ENCODE measurements around the gene MKRN2OS.

The MKRN2OS gene

DNA sequence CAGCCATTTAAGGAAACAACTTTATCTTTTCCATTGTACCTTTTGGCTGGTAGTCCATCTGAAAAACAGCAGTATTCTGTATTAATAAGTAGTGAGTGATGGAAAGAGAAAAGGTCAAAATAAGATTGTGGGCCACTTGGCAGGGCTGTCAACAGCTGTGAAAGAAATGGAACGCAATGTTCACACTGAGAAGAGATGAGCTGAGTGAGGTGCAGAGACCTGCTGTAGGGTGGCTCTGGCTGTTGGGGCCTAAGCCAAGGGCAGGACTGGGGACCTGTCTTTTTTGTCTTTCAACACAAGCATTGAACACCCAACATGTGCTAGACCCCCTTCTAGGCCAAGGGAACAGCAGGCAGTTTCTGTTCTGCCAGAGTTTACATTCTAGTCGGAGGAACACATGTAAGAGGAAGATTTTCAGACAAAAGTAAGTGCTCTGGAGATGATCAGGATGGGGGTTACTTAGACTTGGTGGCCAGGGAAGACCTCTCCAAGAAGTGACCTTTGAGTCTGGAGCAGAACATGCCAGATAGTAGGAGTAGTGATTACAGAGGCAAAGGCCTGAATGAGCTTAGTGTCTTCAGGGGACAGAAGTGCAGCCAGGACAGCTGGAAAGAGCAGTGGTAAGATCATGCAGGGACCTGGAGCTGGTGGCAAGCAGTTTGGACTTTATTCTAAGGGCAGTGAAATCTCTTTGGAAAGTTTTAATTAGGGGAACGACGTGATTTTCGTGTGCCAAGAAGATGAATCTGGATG lies 31.4 kb downstream of the MKRN2OS start:
- DNase-seq (ENCODE audit: low read depth in 2 of 2) = no peak

GRCh38 chr3:12512534-12513118 lies 32.7 kb downstream of the MKRN2OS start:
- no peak for DNase-seq (ENCODE audit: low read depth in 2 of 2)

- no peak for DNase-seq (ENCODE audit: low read depth in 2 of 2)
These were observed 35.8 kb downstream of the MKRN2OS start for GRCh38 chr3:12509466-12509865.

GRCh38 chr3:12508291-12508700 lies 37.0 kb downstream of the MKRN2OS start:
- DNase-seq (ENCODE audit: low read depth in 2 of 2) = no peak

- no peak for DNase-seq (ENCODE audit: low read depth in 2 of 2)
These were observed 37.6 kb downstream of the MKRN2OS start for GRCh38 chr3:12507591-12508281.

GRCh38 chr3:12506201-12506709 lies 39.0 kb downstream of the MKRN2OS start:
- DNase-seq (ENCODE audit: low read depth in 2 of 2) = no peak

DNA sequence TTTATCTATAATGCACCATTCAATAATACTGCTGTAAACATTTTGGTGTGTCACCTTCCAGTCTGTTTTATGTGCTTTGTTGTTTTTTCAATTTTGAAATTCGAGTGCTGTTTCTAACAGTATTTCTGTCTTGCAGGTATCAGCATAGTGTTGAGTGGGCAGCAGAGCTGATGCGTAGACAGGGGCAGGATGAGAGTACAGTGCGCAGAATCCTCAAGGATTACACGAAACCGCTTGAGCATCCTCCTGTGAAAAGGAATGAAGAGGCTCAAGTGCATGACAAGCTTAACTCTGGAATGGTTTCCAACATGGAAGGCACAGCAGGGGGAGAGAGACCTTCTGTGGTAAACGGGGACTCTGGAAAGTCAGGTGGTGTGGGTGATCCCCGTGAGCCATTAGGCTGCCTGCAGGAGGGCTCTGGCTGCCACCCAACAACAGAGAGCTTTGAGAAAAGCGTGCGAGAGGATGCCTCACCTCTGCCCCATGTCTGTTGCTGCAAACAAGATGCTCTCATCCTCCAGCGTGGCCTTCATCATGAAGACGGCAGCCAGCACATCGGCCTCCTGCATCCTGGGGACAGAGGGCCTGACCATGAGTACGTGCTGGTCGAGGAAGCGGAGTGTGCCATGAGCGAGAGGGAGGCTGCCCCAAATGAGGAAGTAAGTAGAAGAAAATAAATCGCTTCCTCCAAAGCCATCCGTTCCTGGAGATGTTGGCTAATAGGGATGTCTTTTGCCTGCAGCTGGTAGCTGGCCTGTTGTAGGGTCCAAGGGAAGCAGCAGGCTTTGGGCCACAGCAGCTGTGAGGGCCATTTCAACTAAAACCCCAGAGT lies 42.0 kb downstream of the MKRN2OS start:
- no peak for DNase-seq (ENCODE audit: low read depth in 2 of 2)

- DNase-seq (ENCODE audit: low read depth in 2 of 2) = no peak
These were observed 43.8 kb downstream of the MKRN2OS start for GRCh38 chr3:12501360-12502020.

GRCh38 chr3:12499474-12499873 lies 45.8 kb downstream of the MKRN2OS start:
- no peak for DNase-seq (ENCODE audit: low read depth in 2 of 2)

- DNase-seq (ENCODE audit: low read depth in 2 of 2) = no peak
These were observed 48.9 kb downstream of the MKRN2OS start for GRCh38 chr3:12496453-12496761.

DNA sequence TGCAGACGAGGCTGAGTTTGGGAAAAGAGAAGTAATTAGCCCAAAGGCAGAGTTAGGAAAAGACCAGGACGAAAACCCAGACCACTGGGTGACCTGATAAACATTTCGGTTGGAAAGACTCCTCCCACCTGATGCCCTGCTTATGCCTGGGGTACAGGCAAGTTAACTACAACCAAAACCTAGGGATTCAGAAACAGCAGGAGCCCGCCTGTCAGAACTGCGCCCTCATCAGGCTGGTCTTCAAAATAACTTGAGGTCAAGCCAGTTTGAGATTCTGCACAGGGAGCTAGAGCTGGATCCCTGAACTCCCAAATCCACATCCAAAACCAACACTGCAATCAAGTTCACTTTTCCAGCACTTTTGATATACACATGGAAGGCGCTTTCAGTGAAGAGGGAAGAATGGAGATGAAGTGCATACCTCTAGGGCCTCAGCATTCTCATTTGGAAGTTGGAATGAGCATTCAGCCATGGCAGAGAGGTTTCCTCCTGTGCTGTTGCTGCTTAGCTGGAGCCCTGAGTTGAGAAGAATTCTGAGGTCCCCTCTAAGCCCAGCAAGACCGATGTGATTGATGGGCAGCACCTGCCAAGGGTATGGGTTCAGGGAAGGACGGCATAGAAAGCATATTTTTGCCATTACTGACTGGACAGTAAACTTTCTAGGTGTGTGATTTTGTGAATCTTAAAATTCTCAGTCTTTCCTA lies 49.4 kb downstream of the MKRN2OS start:
- no peak for DNase-seq (ENCODE audit: low read depth in 2 of 2)

DNA sequence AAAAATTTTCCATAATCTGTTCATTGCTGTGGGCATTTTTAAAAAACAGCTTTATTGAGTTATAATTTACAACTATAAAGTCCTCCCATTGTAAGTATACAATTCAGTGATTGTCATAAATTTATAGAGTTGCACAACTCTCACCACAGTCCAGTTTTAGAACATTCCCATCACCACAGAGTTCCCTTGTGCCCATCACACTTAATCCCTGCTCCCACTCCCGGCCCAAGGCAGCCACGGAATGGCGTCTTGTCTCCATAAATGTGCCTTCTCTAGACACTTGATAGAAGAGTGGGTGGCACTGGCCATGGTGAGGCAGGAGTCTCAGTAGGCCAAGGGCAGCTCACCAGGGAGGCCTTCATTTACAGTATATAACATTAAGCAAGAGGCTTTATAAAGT lies 54.8 kb downstream of the MKRN2OS start:
- no peak for DNase-seq (ENCODE audit: low read depth in 2 of 2)

DNA sequence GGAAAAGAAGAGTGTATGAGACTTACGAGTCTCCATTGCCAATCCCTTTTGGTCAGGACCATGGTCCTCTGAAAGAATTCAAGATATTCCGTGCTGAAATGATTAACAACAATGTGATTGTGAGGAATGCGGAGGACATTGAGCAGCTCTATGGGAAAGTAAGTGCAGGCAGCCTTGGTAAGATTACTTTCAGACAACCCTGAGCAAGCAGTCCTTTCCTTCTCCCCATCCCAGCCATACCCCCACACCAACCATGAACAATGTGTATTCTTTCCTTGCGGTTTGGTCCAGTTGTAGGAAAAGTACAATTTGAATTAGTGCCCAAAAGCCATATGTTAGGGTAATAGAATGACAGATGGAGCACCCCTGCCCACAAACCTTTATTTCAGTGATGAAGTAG lies 55.5 kb downstream of the MKRN2OS start:
- no peak for DNase-seq (ENCODE audit: low read depth in 2 of 2)
